ENCODE measurements around the gene GALNS.

GRCh38 chr16:88778271-88778525 is 78.5 kb downstream of the GALNS start:
- TF ChIP-seq, protein P1, sequence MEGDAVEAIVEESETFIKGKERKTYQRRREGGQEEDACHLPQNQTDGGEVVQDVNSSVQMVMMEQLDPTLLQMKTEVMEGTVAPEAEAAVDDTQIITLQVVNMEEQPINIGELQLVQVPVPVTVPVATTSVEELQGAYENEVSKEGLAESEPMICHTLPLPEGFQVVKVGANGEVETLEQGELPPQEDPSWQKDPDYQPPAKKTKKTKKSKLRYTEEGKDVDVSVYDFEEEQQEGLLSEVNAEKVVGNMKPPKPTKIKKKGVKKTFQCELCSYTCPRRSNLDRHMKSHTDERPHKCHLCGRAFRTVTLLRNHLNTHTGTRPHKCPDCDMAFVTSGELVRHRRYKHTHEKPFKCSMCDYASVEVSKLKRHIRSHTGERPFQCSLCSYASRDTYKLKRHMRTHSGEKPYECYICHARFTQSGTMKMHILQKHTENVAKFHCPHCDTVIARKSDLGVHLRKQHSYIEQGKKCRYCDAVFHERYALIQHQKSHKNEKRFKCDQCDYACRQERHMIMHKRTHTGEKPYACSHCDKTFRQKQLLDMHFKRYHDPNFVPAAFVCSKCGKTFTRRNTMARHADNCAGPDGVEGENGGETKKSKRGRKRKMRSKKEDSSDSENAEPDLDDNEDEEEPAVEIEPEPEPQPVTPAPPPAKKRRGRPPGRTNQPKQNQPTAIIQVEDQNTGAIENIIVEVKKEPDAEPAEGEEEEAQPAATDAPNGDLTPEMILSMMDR (conservative IDR thresholded peaks at IDR 0.05), result no peak
- no peak for TF ChIP-seq EZH2 (IDR thresholded peaks at IDR 0.05; ENCODE audit: low read depth)
